ENCODE measurements around the gene CYP3A5.

- TF ChIP-seq CTCF (IDR thresholded peaks at IDR 0.05) (no peak), POLR2AphosphoS5 (IDR thresholded peaks at IDR 0.05) (no peak)
Measured at GRCh38 chr7:99623702-99624447, 55.9 kb downstream of the CYP3A5 start.
